A673 (cell line): Measurements from ENCODE around the gene CDKN2B-AS1. TPM values are rescaled to one million over a fixed set of nuclear protein-coding genes. Genes with fewer than 3 reads are reported as not detected.

Source experiments
- BruUV-seq: library from RNA; stranded (reverse); fragments of 400-500 nt; replicated peaks from 2 replicates; lab custom pipeline; 2021; lab: Mats Ljungman, UMichigan
- CTCF ChIA-PET: fragments of 300-600 bp; sonication (Branson Sonifier 250); formaldehyde crosslinking; loops from one replicate; lab custom pipeline; 2022; ENCODE audit warnings: antibody characterized with exemption; lab: Charles Lee
- POLR2A ChIA-PET: fragments of 300-600 bp; sonication (Branson Sonifier 250); formaldehyde crosslinking; loops from one replicate; lab custom pipeline; 2022; ENCODE audit warnings: antibody characterized with exemption; ENCODE audit not compliant: low non-redundant PET; lab: Charles Lee
- DNase-seq: peaks from one replicate; pipeline ENCODE4 v3.0.0-alpha.2; 2015; ENCODE audit warnings: low spot score
- H3K27ac ChIP-seq: fragments of 200-600 bp; sonication (generic); 2 replicates; pipeline ENCODE4 v1.5.1; 2016; ENCODE audit warnings: mixed run types, low read depth, mild to moderate bottlenecking, mixed read lengths, antibody characterized with exemption, low read length; ENCODE audit not compliant: poor library complexity, severe bottlenecking
- H3K27me3 ChIP-seq: fragments of 200-600 bp; sonication (generic); replicated peaks from 2 replicates; pipeline ENCODE4 v1.6.1; 2017; ENCODE audit warnings: mixed run types, low read depth, mild to moderate bottlenecking, mixed read lengths, antibody characterized with exemption, low read length; ENCODE audit not compliant: insufficient read depth, poor library complexity
- H3K36me3 ChIP-seq: fragments of 200-600 bp; sonication (generic); 2 replicates; pipeline ENCODE4 v1.6.1; 2016; ENCODE audit warnings: mixed run types, mild to moderate bottlenecking, mixed read lengths, antibody characterized with exemption, low read length; ENCODE audit not compliant: insufficient read depth, poor library complexity, severe bottlenecking
- H3K4me1 ChIP-seq: fragments of 200-600 bp; sonication (generic); 2 replicates; pipeline ENCODE4 v1.6.1; 2017; ENCODE audit warnings: mixed run types, mild to moderate bottlenecking, mixed read lengths, antibody characterized with exemption, low read length; ENCODE audit not compliant: insufficient read depth, poor library complexity, severe bottlenecking
- H3K4me3 ChIP-seq: fragments of 200-600 bp; sonication (generic); 2 replicates; pipeline ENCODE4 v1.5.1; 2016; ENCODE audit warnings: low read depth, mixed run types, mild to moderate bottlenecking, mixed read lengths, low read length; ENCODE audit not compliant: poor library complexity, severe bottlenecking
- H3K9me3 ChIP-seq: fragments of 200-600 bp; sonication (generic); 2 replicates; pipeline ENCODE4 v1.6.1; 2016; ENCODE audit warnings: mixed run types, low read depth, mild to moderate bottlenecking, mixed read lengths, antibody characterized with exemption, low read length; ENCODE audit not compliant: poor library complexity, severe bottlenecking
- CTCF ChIP-seq: fragments of 300-800, 200-600 bp; sonication (generic); conservative IDR thresholded peaks from 2 replicates; pipeline ENCODE4 v1.5.1; 2017; ENCODE audit warnings: low read depth, mild to moderate bottlenecking, antibody characterized with exemption, low read length, moderate library complexity, mixed read lengths
- EZH2 ChIP-seq: fragments of 200-600 bp; sonication (generic); IDR thresholded peaks from 2 replicates; pipeline ENCODE4 v1.6.1; 2017; ENCODE audit warnings: borderline replicate concordance, low read depth, mild to moderate bottlenecking, mixed read lengths, antibody characterized with exemption, low read length; ENCODE audit not compliant: poor library complexity, severe bottlenecking
- intact Hi-C: fragments of 100-400 bp; cut with micrococcal nuclease; formaldehyde crosslinking; loops from one replicate; pipeline ENCODE4 v1.10.0; 2022; ENCODE audit not compliant: unreplicated experiment
- total RNA-seq: library from RNA; stranded (reverse); gene quantifications from 2 replicates; pipeline ENCODE4 v1.2.3, GENCODE V29; 2021

Gene CDKN2B-AS1
- total RNA-seq, 1 experiment from 2014 or later, result not detected

DNA sequence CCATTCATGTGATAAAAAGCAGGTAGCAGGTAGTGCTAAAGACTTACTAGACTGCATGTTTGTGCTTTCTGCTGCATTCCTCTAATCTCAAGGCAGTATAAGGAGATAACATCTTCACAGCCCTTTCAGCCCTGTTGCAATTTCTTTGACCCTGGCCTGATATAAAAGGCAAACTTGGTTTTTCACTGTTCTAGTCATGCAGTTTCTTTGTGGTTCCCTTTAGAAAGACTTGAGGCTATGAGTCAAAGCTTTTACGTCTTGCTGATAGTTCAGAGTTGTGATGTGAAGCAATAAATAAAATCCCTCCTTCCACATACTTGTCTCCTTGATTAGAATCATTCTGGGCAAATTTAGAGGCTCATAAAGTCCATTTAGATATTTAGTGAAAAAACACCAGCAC is 103.1 kb downstream of the CDKN2B-AS1 start:
- H3K9me3 ChIP-seq, result no peaks in the 10 kb centered on the region
- H3K27ac ChIP-seq, result no peak overlapping the region
- CTCF ChIA-PET, result no interaction called here
- no peaks in the 10 kb centered on the region for H3K27me3 ChIP-seq
- no TSS peak for BruUV-seq
- POLR2A ChIA-PET, result no interaction called here
- H3K36me3 ChIP-seq, result no peaks in the 10 kb centered on the region
- no peaks in the 10 kb centered on the region for H3K4me1 ChIP-seq
- intact Hi-C loops, result no loop called here
- TF ChIP-seq EZH2, result no peak
- no peak for TF ChIP-seq CTCF
- no peak for DNase-seq
- H3K4me3 ChIP-seq, result no peak overlapping the region

DNA sequence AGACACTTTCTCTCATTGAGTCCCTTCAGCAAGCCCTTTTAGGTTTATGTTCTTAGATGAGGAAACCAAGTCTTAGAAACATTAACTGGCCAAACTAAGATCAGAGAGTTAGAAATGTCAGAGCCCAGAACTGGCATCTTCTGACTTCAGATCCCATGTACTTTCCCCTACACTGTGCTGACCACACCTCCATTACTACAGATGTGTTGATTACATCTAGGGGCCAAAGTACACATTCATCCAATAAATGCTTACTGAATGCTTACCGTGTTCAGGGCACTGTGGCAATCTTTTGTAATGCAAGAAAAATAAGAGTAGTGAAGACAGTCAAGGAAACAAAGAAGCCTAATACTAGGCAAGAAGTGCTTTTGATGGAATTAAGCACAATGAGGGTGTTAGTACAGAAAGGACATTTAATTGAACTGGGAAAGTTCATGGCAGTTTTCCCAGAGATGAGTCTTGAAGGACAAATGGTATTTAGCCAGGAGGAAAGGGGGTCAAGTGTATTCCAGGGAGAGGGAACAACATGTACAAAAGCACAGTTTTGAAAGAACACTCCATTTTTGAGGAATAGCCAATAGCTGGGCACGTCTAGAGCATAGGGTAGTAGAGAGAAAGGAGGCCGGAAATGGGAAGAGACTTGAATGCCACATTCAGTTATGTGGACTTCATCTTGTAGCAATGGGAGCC is 104.2 kb downstream of the CDKN2B-AS1 start:
- TF ChIP-seq EZH2, result no peak
- BruUV-seq, result no TSS peak
- no peaks in the 10 kb centered on the region for H3K27me3 ChIP-seq
- no peak overlapping the region for H3K4me3 ChIP-seq
- H3K4me1 ChIP-seq, result no peaks in the 10 kb centered on the region
- no peaks in the 10 kb centered on the region for H3K36me3 ChIP-seq
- CTCF ChIA-PET, result no interaction called here
- intact Hi-C loops, result no loop called here
- no peaks in the 10 kb centered on the region for H3K9me3 ChIP-seq
- no peak for DNase-seq
- H3K27ac ChIP-seq, result no peak overlapping the region
- POLR2A ChIA-PET, result no interaction called here

DNA sequence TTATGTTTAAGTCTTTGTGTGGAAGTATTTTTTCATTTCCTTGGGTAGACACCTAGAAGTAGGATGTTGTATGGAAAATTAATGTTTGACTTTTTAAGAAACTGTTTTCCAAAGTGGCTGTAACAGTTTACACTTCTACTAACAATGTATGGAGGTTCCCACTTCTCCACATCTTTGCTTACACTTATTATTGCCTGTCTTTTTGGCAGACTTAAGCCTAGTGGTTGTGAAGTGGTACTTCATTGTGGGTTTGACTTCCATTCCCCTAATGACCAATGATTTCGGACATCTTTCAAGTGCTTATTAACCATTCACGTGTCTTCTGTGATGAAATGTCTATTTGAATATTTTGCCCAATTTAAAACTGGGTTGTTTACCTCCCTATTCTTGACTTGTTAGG is 106.0 kb downstream of the CDKN2B-AS1 start:
- BruUV-seq, result no TSS peak
- intact Hi-C loops, result no loop called here
- Histone ChIP-seq H3K27ac (no peak overlapping the region), H3K4me1 (no peaks in the 10 kb centered on the region), H3K9me3 (no peaks in the 10 kb centered on the region), H3K36me3 (no peaks in the 10 kb centered on the region), H3K27me3 (no peaks in the 10 kb centered on the region), H3K4me3 (no peak overlapping the region)
- TF ChIP-seq EZH2 (no peak), CTCF (no peak)
- DNase-seq, result no peak
- ChIA-PET CTCF (no interaction called here), POLR2A (no interaction called here)
